BE2C (cell line): ENCODE data around the gene MYOCOS.
"Not testable (repeated sequence)": the region's sequence is repeated elsewhere in the genome, so short reads cannot be mapped to it uniquely, and the experiment has no call there.

Source experiments
- DNase-seq: peaks from one replicate; pipeline ENCODE4 v3.0.0-alpha.2; 2020
- H3K27me3 ChIP-seq: fragments of 250-450 bp; sonication (Bioruptor Pico); 2 replicates; pipeline ENCODE4 v1.5.1; 2020; ENCODE audit warnings: mild to moderate bottlenecking
- H3K36me3 ChIP-seq: fragments of 250-450 bp; sonication (Bioruptor Pico); 2 replicates; pipeline ENCODE4 v1.5.1; 2020; ENCODE audit warnings: mild to moderate bottlenecking
- H3K4me1 ChIP-seq: fragments of 250-450 bp; sonication (Bioruptor Pico); 2 replicates; pipeline ENCODE4 v1.5.1; 2020
- H3K4me3 ChIP-seq: 2 replicates; pipeline ENCODE4 v1.5.1; 2011; ENCODE audit warnings: low read depth, low read length
- H3K9me3 ChIP-seq: fragments of 250-450 bp; sonication (Bioruptor Pico); 2 replicates; pipeline ENCODE4 v1.5.1; 2020
- TF ChIP-seq, protein P1 (sequence below): IDR thresholded peaks from 2 replicates; pipeline ENCODE4 v1.5.1; 2012; ENCODE audit warnings: mild to moderate bottlenecking, low read depth, low read length

The MYOCOS gene

DNA sequence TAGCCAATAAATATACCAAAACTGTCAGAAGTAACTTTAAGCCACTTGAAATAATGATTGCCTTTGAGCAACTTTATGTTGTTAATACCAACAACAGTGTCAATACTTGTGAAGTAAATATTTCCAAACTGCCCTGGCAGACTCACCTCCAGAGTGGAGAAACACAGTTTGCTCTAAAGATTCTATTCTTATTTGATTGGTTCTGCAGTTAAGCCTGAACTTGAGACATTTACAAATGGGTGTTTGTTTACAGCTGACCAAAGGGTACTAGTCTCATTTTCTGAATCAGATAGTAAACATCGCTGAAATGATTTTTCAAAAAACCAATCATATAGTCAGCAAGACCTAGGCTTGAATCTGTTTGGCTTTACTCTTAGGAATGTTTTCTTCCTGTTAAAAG, 31.8 kb downstream of the MYOCOS start:
- no peak overlapping the region for H3K4me3 ChIP-seq
- DNase-seq: no peak
- TF ChIP-seq, protein P1, sequence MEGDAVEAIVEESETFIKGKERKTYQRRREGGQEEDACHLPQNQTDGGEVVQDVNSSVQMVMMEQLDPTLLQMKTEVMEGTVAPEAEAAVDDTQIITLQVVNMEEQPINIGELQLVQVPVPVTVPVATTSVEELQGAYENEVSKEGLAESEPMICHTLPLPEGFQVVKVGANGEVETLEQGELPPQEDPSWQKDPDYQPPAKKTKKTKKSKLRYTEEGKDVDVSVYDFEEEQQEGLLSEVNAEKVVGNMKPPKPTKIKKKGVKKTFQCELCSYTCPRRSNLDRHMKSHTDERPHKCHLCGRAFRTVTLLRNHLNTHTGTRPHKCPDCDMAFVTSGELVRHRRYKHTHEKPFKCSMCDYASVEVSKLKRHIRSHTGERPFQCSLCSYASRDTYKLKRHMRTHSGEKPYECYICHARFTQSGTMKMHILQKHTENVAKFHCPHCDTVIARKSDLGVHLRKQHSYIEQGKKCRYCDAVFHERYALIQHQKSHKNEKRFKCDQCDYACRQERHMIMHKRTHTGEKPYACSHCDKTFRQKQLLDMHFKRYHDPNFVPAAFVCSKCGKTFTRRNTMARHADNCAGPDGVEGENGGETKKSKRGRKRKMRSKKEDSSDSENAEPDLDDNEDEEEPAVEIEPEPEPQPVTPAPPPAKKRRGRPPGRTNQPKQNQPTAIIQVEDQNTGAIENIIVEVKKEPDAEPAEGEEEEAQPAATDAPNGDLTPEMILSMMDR: no peak
- no peaks in the 10 kb centered on the region for H3K36me3 ChIP-seq
- no peaks in the 10 kb centered on the region for H3K9me3 ChIP-seq
- H3K27me3 ChIP-seq: peaks cover 9% of the 10 kb centered on the region
- H3K4me1 ChIP-seq: no peaks in the 10 kb centered on the region

DNA sequence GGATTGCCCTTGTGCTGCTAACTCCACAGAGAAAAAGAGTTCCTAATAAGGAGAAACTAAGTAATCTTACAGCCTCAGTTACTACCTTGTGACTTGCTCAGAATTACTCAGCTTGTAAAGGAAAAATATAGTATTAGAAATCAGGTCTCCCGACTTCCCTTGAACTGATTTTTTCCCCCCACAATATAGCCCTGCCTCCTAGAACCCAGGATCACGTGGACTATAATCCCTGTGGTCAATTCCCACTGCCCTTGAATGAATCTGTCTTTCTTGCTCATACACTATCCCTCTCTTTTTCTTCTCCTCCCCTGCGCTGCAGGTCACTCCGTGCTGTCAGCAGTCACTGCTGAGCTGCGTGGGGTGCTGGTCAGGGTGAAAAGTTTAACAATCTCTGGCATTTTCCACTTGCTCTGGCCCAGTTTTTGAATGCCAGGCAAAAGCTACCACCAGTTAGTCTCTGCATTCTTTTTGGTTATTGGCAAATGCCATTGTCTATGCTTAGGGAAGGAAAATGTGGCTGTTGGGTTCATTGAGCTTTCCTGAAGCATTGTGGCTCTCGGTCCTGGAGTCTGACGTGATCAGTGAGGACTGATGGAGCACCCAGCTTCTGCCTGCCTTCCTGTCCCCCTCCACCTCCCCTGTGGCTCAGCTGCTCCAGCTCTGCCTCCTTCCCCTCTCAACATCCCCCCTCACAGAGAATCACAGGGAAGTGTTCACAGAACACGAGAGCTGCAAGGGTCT, 32.3 kb downstream of the MYOCOS start:
- no peaks in the 10 kb centered on the region for H3K4me1 ChIP-seq
- H3K27me3 ChIP-seq: peaks cover 9% of the 10 kb centered on the region
- H3K9me3 ChIP-seq: no peaks in the 10 kb centered on the region
- H3K4me3 ChIP-seq: no peak overlapping the region
- H3K36me3 ChIP-seq: no peaks in the 10 kb centered on the region
- TF ChIP-seq, protein P1: no peak
- DNase-seq: no peak

DNA sequence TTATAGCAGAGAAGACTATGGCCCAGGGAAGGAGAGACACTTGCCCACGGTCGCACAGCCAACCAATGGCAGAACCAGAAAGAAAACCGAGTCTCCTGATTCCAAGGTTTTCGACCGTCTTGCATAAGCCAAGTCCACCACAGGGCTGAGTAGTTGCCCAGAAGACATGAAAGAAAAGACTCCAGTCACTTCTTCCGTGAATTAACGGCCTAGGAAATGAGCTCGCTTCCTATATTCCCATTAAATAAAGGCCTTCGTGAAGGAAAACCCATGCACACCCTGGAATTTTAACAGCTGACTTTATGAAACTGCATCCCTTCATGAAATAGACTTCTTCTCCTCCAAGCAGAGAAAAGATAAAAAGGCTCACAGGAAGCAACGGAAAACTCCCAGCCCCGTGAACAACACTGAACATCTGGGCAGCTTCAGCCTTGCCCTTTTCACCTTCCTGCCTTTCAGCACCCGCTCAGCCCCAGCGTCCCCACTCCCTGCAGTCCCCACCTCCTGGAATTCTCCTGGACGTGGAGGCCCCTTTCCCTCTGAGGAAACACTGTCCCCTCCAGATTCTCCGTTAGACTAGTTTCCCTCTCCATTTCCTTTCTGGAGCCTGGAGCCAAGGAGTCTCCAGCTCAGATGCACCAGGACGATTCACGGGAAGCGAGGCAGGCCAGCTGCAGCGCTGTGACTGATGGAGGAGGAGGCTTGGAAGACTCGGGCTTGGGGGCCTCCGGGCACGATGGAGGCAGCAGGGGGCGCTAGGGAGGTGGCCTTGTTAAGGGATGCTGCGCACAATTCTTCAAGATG, 33.1 kb downstream of the MYOCOS start:
- TF ChIP-seq, protein P1: peak; percentile 84
- DNase-seq: peak; percentile 78
- H3K4me1 ChIP-seq: no peaks in the 10 kb centered on the region
- H3K9me3 ChIP-seq: no peaks in the 10 kb centered on the region
- peak overlapping the region; percentile 28; the same call in 1 of the 2 replicates for H3K4me3 ChIP-seq
- peaks cover 9% of the 10 kb centered on the region for H3K27me3 ChIP-seq
- no peaks in the 10 kb centered on the region for H3K36me3 ChIP-seq

DNA sequence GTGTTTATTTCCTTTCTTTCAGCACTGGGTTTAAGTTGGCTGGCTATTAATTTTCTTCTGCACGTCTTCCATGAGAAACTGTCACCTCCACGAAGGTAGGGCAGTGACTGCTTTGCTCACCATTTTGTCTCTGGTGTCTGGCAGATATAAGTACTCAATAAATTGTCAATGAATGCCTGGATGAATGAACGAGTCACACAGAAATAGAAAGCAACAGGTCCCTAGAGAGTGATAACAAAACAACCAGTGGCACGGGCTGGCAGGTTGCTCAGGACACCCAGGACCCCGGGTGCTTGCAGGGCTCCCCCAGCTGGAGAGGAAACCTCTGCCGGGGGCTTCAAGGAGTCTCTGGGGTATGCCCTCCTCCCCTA, 33.7 kb downstream of the MYOCOS start:
- TF ChIP-seq, protein P1: no peak
- no peak for DNase-seq
- H3K4me3 ChIP-seq: no peak overlapping the region

DNA sequence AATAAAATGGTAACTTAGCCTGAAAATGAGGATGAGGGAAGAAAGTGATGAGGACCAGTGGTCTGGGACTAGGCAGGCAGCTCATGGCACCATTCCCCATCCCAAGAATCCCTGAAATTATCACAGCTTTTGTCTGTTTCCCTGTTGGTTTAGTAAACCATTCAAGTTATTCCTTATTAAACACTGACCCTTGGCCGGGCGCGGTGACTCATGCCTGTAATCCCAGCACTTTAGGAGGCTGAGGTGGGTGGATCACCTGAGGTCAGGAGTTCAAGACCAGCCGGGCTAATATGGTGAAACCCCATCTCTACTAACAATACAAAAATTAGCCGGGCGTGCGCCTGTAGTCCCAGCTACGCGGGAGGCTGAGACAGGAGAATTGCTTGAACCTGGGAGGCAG, 34.2 kb downstream of the MYOCOS start:
- H3K27me3 ChIP-seq, H3K9me3 ChIP-seq, H3K36me3 ChIP-seq, DNase-seq, H3K4me3 ChIP-seq, H3K4me1 ChIP-seq: not testable (repeated sequence)

More for the DNA sequence above, 33.7 kb downstream of the MYOCOS start:
- Histone ChIP-seq H3K27me3 (peaks cover 9% of the 10 kb centered on the region), H3K9me3 (no peaks in the 10 kb centered on the region), H3K4me1 (no peaks in the 10 kb centered on the region), H3K36me3 (no peaks in the 10 kb centered on the region)

DNA sequence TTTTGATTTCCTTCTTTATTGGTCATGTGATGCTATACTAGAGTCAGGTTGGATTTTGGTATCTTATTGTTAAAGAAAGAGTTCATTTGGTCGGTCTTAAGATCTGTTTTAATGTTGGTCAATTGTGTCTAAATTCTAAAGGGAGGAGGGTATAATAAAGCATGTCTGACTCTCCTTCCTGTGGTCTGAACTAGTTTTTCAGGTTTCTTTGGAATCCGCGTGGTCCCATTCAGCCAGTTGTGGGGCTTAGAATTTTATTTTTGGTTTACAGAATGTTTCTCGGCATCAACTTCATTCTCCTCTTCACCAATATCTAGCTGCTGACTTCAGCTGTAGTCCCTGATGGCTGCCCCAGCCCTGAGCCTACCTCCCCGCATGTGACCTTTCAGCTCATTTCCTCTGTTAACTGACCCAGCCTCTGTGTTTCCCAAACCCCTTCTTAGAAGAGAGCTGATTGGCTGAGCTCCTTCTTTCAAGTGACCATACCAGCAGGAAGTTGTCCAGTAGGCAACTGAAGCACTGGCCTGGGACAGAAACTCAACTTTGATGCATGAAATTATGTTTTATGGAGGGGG, 39.1 kb downstream of the MYOCOS start:
- Histone ChIP-seq H3K4me1 (no peaks in the 10 kb centered on the region), H3K4me3 (no peak overlapping the region)

More for the DNA sequence above, 39.1 kb downstream of the MYOCOS start:
- no peak for DNase-seq
- Histone ChIP-seq H3K9me3 (no peaks in the 10 kb centered on the region), H3K36me3 (no peaks in the 10 kb centered on the region), H3K27me3 (peaks cover 2% of the 10 kb centered on the region)
- TF ChIP-seq, protein P1: no peak
